Measurements from ENCODE around the gene STXBP1. TPM values are rescaled to one million over a fixed set of nuclear protein-coding genes. Genes with fewer than 3 reads are reported as not detected.
A peak's percentile ranks its signal among the peaks of the same experiment; 100 is the strongest.
"Not testable (repeated sequence)": the region's sequence is repeated elsewhere in the genome, so short reads cannot be mapped to it uniquely, and the experiment has no call there.

The STXBP1 gene
- total and polyA plus RNA-seq, 7 donors, result 3.7 to 97.2 (median 32.3) TPM

GRCh38 chr9:127613583-127613954 is 1.5 kb downstream of the STXBP1 start:
- intact Hi-C loops (cut with DNase I), result loop anchor here (5.0 kb wide), 4 partner anchors 104 to 319 kb away; partner anchors contain the start of genes CDK9, PIP5KL1, PTRH1 and TTC16
- Histone ChIP-seq H3K4me3 (peak overlapping the region; percentile 64 to 94 (median 84)), H3K27ac (peak overlapping the region; percentile 91 to 94 (median 92)), H3K36me3 (no peaks in the 10 kb centered on the region), H3K27me3 (no peaks in the 10 kb centered on the region), H3K4me1 (peaks cover 0 to 23% (median 11%) of the 10 kb centered on the region in 4 donors), H3K9me3 (no peaks in the 10 kb centered on the region)
- TF ChIP-seq CTCF (IDR thresholded peaks at IDR 0.05), result no peak
- TF ChIP-seq POLR2A (IDR thresholded peaks at IDR 0.05), result no peak
- TF ChIP-seq POLR2AphosphoS5 (IDR thresholded peaks at IDR 0.05), result no peak
- no peak for TF ChIP-seq EP300 (IDR thresholded peaks at IDR 0.05)
- DNase-seq, result no peak
- WGBS, 2 donors, result 61 to 81% methylated on average over 5 of the region's 5 CpGs

GRCh38 chr9:127614961-127615360 is 2.9 kb downstream of the STXBP1 start:
- Histone ChIP-seq H3K4me3 (no peak overlapping the region), H3K27ac (no peak overlapping the region), H3K4me1 (peaks cover 0 to 18% (median 7%) of the 10 kb centered on the region in 4 donors), H3K36me3 (no peaks in the 10 kb centered on the region), H3K9me3 (no peaks in the 10 kb centered on the region), H3K27me3 (no peaks in the 10 kb centered on the region)
- no peak for TF ChIP-seq CTCF (IDR thresholded peaks at IDR 0.05)
- TF ChIP-seq POLR2AphosphoS5 (IDR thresholded peaks at IDR 0.05), result no peak
- no peak for TF ChIP-seq EP300 (IDR thresholded peaks at IDR 0.05)
- no peak for TF ChIP-seq POLR2A (IDR thresholded peaks at IDR 0.05)
- WGBS, 2 donors, result 87 to 88% methylated on average over 3 of the region's 3 CpGs
- no peak for DNase-seq
- intact Hi-C loops (cut with DNase I), result loop anchor here (5.0 kb wide), 4 partner anchors 102 to 317 kb away; partner anchors contain the start of genes CDK9, PIP5KL1, PTRH1 and TTC16

- DNase-seq; H3K27me3 ChIP-seq; H3K9me3 ChIP-seq; intact Hi-C loops (cut with DNase I); H3K4me1 ChIP-seq; H3K36me3 ChIP-seq; H3K27ac ChIP-seq; H3K4me3 ChIP-seq: not testable (repeated sequence)
- 89 to 91% methylated on average over 10 of the region's 10 CpGs for WGBS, 2 donors
Observed at GRCh38 chr9:127621339-127621970, 9.4 kb downstream of the STXBP1 start.

- intact Hi-C loops (cut with DNase I), result no loop called here
- TF ChIP-seq EP300 (IDR thresholded peaks at IDR 0.05) (no peak), POLR2A (IDR thresholded peaks at IDR 0.05) (no peak), POLR2AphosphoS5 (IDR thresholded peaks at IDR 0.05) (no peak), CTCF (IDR thresholded peaks at IDR 0.05) (no peak)
Observed at GRCh38 chr9:127626752-127627493, 14.8 kb downstream of the STXBP1 start.

GRCh38 chr9:127627494-127627855 is 15.4 kb downstream of the STXBP1 start:
- no peak for DNase-seq
- Histone ChIP-seq H3K4me1 (peaks cover 0 to 35% (median 17%) of the 10 kb centered on the region in 4 donors), H3K9me3 (no peaks in the 10 kb centered on the region), H3K4me3 (no peak overlapping the region), H3K36me3 (no peaks in the 10 kb centered on the region), H3K27ac (no peak overlapping the region), H3K27me3 (no peaks in the 10 kb centered on the region)
- WGBS, 2 donors, result 54 to 73% methylated on average over 2 of the region's 2 CpGs
- intact Hi-C loops (cut with DNase I), result no loop called here
- TF ChIP-seq POLR2AphosphoS5 (IDR thresholded peaks at IDR 0.05) (no peak), POLR2A (IDR thresholded peaks at IDR 0.05) (no peak)

More at GRCh38 chr9:127626752-127627493, 14.8 kb downstream of the STXBP1 start:
- Histone ChIP-seq H3K36me3 (no peaks in the 10 kb centered on the region), H3K4me1 (peaks cover 0 to 38% (median 18%) of the 10 kb centered on the region in 4 donors), H3K27ac (no peak overlapping the region), H3K4me3 (no peak overlapping the region), H3K9me3 (no peaks in the 10 kb centered on the region), H3K27me3 (no peaks in the 10 kb centered on the region)
- DNase-seq, result no peak
- WGBS, 2 donors, result 53 to 72% methylated on average over 8 of the region's 8 CpGs
